ENCODE results near the gene SULT6B1. TPM values are rescaled to one million over a fixed set of nuclear protein-coding genes. Genes with fewer than 3 reads are reported as not detected.
"Not testable (repeated sequence)": the region's sequence is repeated elsewhere in the genome, so short reads cannot be mapped to it uniquely, and the experiment has no call there.

Gene SULT6B1
- not detected for total RNA-seq

GRCh38 chr2:37188570-37188969 is at the start of gene SULT6B1:
SULT6B1 (minus strand) TSS chr2:37188670; CDS start chr2:37188640, 30 bp downstream.
- Mint-ChIP-seq H3K4me3 (no peak within 1 kb of the TSS), H3K27me3 (ENCODE audit: low read depth) (peaks cover 8% of the 10 kb centered on the region), H3K9me3 (no peaks in the 10 kb centered on the region), H3K4me1 (ENCODE audit: low read depth) (no peaks in the 10 kb centered on the region), H3K36me3 (ENCODE audit: insufficient read depth) (no peaks in the 10 kb centered on the region)
- no peak for DNase-seq
- no peak for ATAC-seq

GRCh38 chr2:37232131-37232933 is 43.9 kb upstream of the SULT6B1 start:
- H3K36me3 Mint-ChIP-seq (ENCODE audit: insufficient read depth): peaks cover 26% of the 10 kb centered on the region
- no peak overlapping the region for H3K4me3 Mint-ChIP-seq
- peak; percentile 0 to 10 for ATAC-seq
- no peaks in the 10 kb centered on the region for H3K9me3 Mint-ChIP-seq
- H3K4me1 Mint-ChIP-seq (ENCODE audit: low read depth): peaks cover 34% of the 10 kb centered on the region
- no peak for DNase-seq
- H3K27me3 Mint-ChIP-seq (ENCODE audit: low read depth): no peaks in the 10 kb centered on the region

GRCh38 chr2:37231241-37232130 is 43.0 kb upstream of the SULT6B1 start, which contains the start of the genes CEBPZ and NDUFAF7:
CEBPZ (minus strand) TSS chr2:37231596; CDS start chr2:37231567, 29 bp downstream.
NDUFAF7 (plus strand) TSS chr2:37231658; CDS start chr2:37231706, 48 bp downstream.
- ATAC-seq: peak; percentile 95 to 96
- Mint-ChIP-seq H3K4me1 (ENCODE audit: low read depth) (peaks cover 39% of the 10 kb centered on the region), H3K36me3 (ENCODE audit: insufficient read depth) (peaks cover 32% of the 10 kb centered on the region), H3K4me3 (no peak within 1 kb of the TSS), H3K27me3 (ENCODE audit: low read depth) (no peaks in the 10 kb centered on the region), H3K9me3 (no peaks in the 10 kb centered on the region)
- DNase-seq: peak; percentile 82

- DNase-seq (no peak), ATAC-seq (no peak)
- Mint-ChIP-seq H3K9me3 (no peaks in the 10 kb centered on the region), H3K27me3 (ENCODE audit: low read depth) (no peaks in the 10 kb centered on the region), H3K4me3 (no peak overlapping the region), H3K4me1 (ENCODE audit: low read depth) (peaks cover 43% of the 10 kb centered on the region), H3K36me3 (ENCODE audit: insufficient read depth) (peaks cover 34% of the 10 kb centered on the region)
These were observed 42.1 kb upstream of the SULT6B1 start for GRCh38 chr2:37230581-37230980.

GRCh38 chr2:37228788-37229187 is 40.3 kb upstream of the SULT6B1 start:
- no peaks in the 10 kb centered on the region for H3K9me3 Mint-ChIP-seq
- ATAC-seq (no peak), DNase-seq (no peak)
- no peaks in the 10 kb centered on the region for H3K27me3 Mint-ChIP-seq (ENCODE audit: low read depth)
- no peak overlapping the region for H3K4me3 Mint-ChIP-seq
- peaks cover 47% of the 10 kb centered on the region for H3K4me1 Mint-ChIP-seq (ENCODE audit: low read depth)
- H3K36me3 Mint-ChIP-seq (ENCODE audit: insufficient read depth): peaks cover 33% of the 10 kb centered on the region

- DNase-seq (no peak), ATAC-seq (no peak)
- Mint-ChIP-seq H3K9me3 (no peaks in the 10 kb centered on the region), H3K27me3 (ENCODE audit: low read depth) (no peaks in the 10 kb centered on the region), H3K36me3 (ENCODE audit: insufficient read depth) (peaks cover 45% of the 10 kb centered on the region), H3K4me1 (ENCODE audit: low read depth) (peaks cover 57% of the 10 kb centered on the region), H3K4me3 (peak overlapping the region; percentile 40)
These were observed 38.4 kb upstream of the SULT6B1 start for GRCh38 chr2:37226863-37227262.

- Mint-ChIP-seq H3K4me1 (ENCODE audit: low read depth) (peaks cover 59% of the 10 kb centered on the region), H3K36me3 (ENCODE audit: insufficient read depth) (peaks cover 55% of the 10 kb centered on the region), H3K4me3 (peak overlapping the region; percentile 17)
- H3K27me3 Mint-ChIP-seq (ENCODE audit: low read depth); ATAC-seq; DNase-seq; H3K9me3 Mint-ChIP-seq: not testable (repeated sequence)
These were observed 36.7 kb upstream of the SULT6B1 start for GRCh38 chr2:37225129-37225528.

- no peak for ATAC-seq
- Mint-ChIP-seq H3K27me3 (ENCODE audit: low read depth) (no peaks in the 10 kb centered on the region), H3K4me3 (no peak overlapping the region), H3K9me3 (no peaks in the 10 kb centered on the region), H3K36me3 (ENCODE audit: insufficient read depth) (peaks cover 59% of the 10 kb centered on the region), H3K4me1 (ENCODE audit: low read depth) (peaks cover 54% of the 10 kb centered on the region)
- DNase-seq: no peak
These were observed 35.6 kb upstream of the SULT6B1 start for GRCh38 chr2:37224063-37224462.

- peaks cover 61% of the 10 kb centered on the region for H3K36me3 Mint-ChIP-seq (ENCODE audit: insufficient read depth)
- no peak for ATAC-seq
These were observed 34.7 kb upstream of the SULT6B1 start for GRCh38 chr2:37223131-37223530.

GRCh38 chr2:37219046-37219445 is 30.6 kb upstream of the SULT6B1 start:
- H3K36me3 Mint-ChIP-seq (ENCODE audit: insufficient read depth): peaks cover 44% of the 10 kb centered on the region
- no peaks in the 10 kb centered on the region for H3K27me3 Mint-ChIP-seq (ENCODE audit: low read depth)

More at GRCh38 chr2:37223131-37223530, 34.7 kb upstream of the SULT6B1 start:
- no peak overlapping the region for H3K4me3 Mint-ChIP-seq
- no peaks in the 10 kb centered on the region for H3K27me3 Mint-ChIP-seq (ENCODE audit: low read depth)
- DNase-seq: no peak
- no peaks in the 10 kb centered on the region for H3K9me3 Mint-ChIP-seq
- H3K4me1 Mint-ChIP-seq (ENCODE audit: low read depth): peaks cover 48% of the 10 kb centered on the region

GRCh38 chr2:37215250-37215649 is 26.8 kb upstream of the SULT6B1 start:
- no peaks in the 10 kb centered on the region for H3K27me3 Mint-ChIP-seq (ENCODE audit: low read depth)
- DNase-seq (no peak), ATAC-seq (no peak)
- H3K9me3 Mint-ChIP-seq: no peaks in the 10 kb centered on the region
- H3K4me3 Mint-ChIP-seq: no peak overlapping the region
- H3K4me1 Mint-ChIP-seq (ENCODE audit: low read depth): no peaks in the 10 kb centered on the region
- H3K36me3 Mint-ChIP-seq (ENCODE audit: insufficient read depth): peaks cover 45% of the 10 kb centered on the region

More at GRCh38 chr2:37219046-37219445, 30.6 kb upstream of the SULT6B1 start:
- Mint-ChIP-seq H3K4me1 (ENCODE audit: low read depth) (peaks cover 18% of the 10 kb centered on the region), H3K9me3 (no peaks in the 10 kb centered on the region), H3K4me3 (no peak overlapping the region)
- no peak for DNase-seq
- no peak for ATAC-seq

- H3K36me3 Mint-ChIP-seq (ENCODE audit: insufficient read depth): peaks cover 68% of the 10 kb centered on the region
- peaks cover 11% of the 10 kb centered on the region for H3K4me1 Mint-ChIP-seq (ENCODE audit: low read depth)
- H3K9me3 Mint-ChIP-seq: peaks cover 22% of the 10 kb centered on the region
- H3K4me3 Mint-ChIP-seq: no peak overlapping the region
- DNase-seq (no peak), ATAC-seq (no peak)
- no peaks in the 10 kb centered on the region for H3K27me3 Mint-ChIP-seq (ENCODE audit: low read depth)
These were observed 23.5 kb upstream of the SULT6B1 start for GRCh38 chr2:37211939-37212338.

- H3K4me3 Mint-ChIP-seq: no peak overlapping the region
- no peaks in the 10 kb centered on the region for H3K27me3 Mint-ChIP-seq (ENCODE audit: low read depth)
- H3K9me3 Mint-ChIP-seq: peaks cover 26% of the 10 kb centered on the region
- H3K4me1 Mint-ChIP-seq (ENCODE audit: low read depth): peaks cover 16% of the 10 kb centered on the region
- ATAC-seq (no peak), DNase-seq (no peak)
- H3K36me3 Mint-ChIP-seq (ENCODE audit: insufficient read depth): peaks cover 72% of the 10 kb centered on the region
These were observed 22.7 kb upstream of the SULT6B1 start for GRCh38 chr2:37211212-37211611.

GRCh38 chr2:37206760-37207159 is 18.3 kb upstream of the SULT6B1 start:
- peaks cover 89% of the 10 kb centered on the region for H3K36me3 Mint-ChIP-seq (ENCODE audit: insufficient read depth)
- ATAC-seq; DNase-seq; H3K27me3 Mint-ChIP-seq (ENCODE audit: low read depth); H3K4me3 Mint-ChIP-seq: not testable (repeated sequence)
- H3K4me1 Mint-ChIP-seq (ENCODE audit: low read depth): peaks cover 21% of the 10 kb centered on the region
- peaks cover 34% of the 10 kb centered on the region for H3K9me3 Mint-ChIP-seq
